ENCODE measurements around the gene GEMIN7.

Gene GEMIN7

GRCh38 chr19:45100201-45100600 lies 21.1 kb downstream of the GEMIN7 start:
- H3K4me3 ChIP-seq (replicated peaks in 1 of 2; ENCODE audit: low read depth in 2 of 2, low read length in 2 of 2), result no peak overlapping the region
- no peak for DNase-seq (ENCODE audit: low read depth in 2 of 2)
- no peak for TF ChIP-seq CTCF (IDR thresholded peaks at IDR 0.05; ENCODE audit: low read depth, low read length)

- no peak overlapping the region for H3K4me3 ChIP-seq (replicated peaks in 1 of 2; ENCODE audit: low read depth in 2 of 2, low read length in 2 of 2)
- no peak for TF ChIP-seq CTCF (IDR thresholded peaks at IDR 0.05; ENCODE audit: low read depth, low read length)
- peak in 1 of 2 donors; percentile 55 for DNase-seq (ENCODE audit: low read depth in 2 of 2)
Measured at GRCh38 chr19:45100846-45101252, 21.8 kb downstream of the GEMIN7 start.

- TF ChIP-seq CTCF (IDR thresholded peaks at IDR 0.05; ENCODE audit: low read depth, low read length), result no peak
- H3K4me3 ChIP-seq (replicated peaks in 1 of 2; ENCODE audit: low read depth in 2 of 2, low read length in 2 of 2), result no peak overlapping the region
- DNase-seq (ENCODE audit: low read depth in 2 of 2), result no peak
Measured at GRCh38 chr19:45101806-45102205, 22.7 kb downstream of the GEMIN7 start.

- H3K4me3 ChIP-seq (replicated peaks in 1 of 2; ENCODE audit: low read depth in 2 of 2, low read length in 2 of 2), result no peak overlapping the region
- no peak for TF ChIP-seq CTCF (IDR thresholded peaks at IDR 0.05; ENCODE audit: low read depth, low read length)
- no peak for DNase-seq (ENCODE audit: low read depth in 2 of 2)
Measured at GRCh38 chr19:45102481-45102880, 23.4 kb downstream of the GEMIN7 start.

- TF ChIP-seq CTCF (IDR thresholded peaks at IDR 0.05; ENCODE audit: low read depth, low read length), result no peak
- DNase-seq (ENCODE audit: low read depth in 2 of 2), result peak in 1 of 2 donors; percentile 43
- no peak overlapping the region for H3K4me3 ChIP-seq (replicated peaks in 1 of 2; ENCODE audit: low read depth in 2 of 2, low read length in 2 of 2)
Measured at GRCh38 chr19:45103156-45103507, 24.1 kb downstream of the GEMIN7 start.

GRCh38 chr19:45103508-45104319 lies 24.7 kb downstream of the GEMIN7 start:
- no peak overlapping the region for H3K4me3 ChIP-seq (replicated peaks in 1 of 2; ENCODE audit: low read depth in 2 of 2, low read length in 2 of 2)
- peak; percentile 4 for TF ChIP-seq CTCF (IDR thresholded peaks at IDR 0.05; ENCODE audit: low read depth, low read length)
- DNase-seq (ENCODE audit: low read depth in 2 of 2), result no peak
